Measurements from ENCODE around the gene CCDC40.

CCDC40 gene

DNA sequence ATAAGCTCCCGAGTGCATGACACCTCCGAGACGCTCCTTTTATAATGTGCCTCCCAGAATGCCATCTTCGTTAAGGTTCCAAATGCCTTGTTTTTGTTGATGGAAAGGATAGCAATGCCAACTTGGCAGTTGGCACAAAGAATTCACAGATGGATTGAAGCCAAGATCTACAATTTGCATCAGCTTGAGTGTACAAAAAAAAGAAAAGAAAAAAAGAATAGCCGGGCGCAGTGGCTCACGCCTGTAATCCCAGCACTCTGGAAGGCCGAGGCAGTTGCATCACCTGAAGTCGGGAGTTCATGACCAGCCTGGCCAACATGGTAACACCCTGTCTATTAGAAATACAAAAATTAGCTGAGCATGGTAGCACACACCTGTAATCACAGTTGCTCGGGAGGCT, 8.4 kb upstream of the CCDC40 start:
- H3K36me3 ChIP-seq: peaks cover 39% of the 10 kb centered on the region
- no peaks in the 10 kb centered on the region for H3K27me3 ChIP-seq (ENCODE audit: insufficient read depth, low read depth, severe bottlenecking)
- H3K9me3 ChIP-seq (ENCODE audit: severe bottlenecking): no peaks in the 10 kb centered on the region
- 0 out of 2 replicates have a peak overlapping the region, but pooled peaks have one; percentile 8 for H3K27ac ChIP-seq
- no peak for DNase-seq
- H3K4me3 ChIP-seq (ENCODE audit: low read depth, low read length): no peak overlapping the region
- TF ChIP-seq, protein P1, sequence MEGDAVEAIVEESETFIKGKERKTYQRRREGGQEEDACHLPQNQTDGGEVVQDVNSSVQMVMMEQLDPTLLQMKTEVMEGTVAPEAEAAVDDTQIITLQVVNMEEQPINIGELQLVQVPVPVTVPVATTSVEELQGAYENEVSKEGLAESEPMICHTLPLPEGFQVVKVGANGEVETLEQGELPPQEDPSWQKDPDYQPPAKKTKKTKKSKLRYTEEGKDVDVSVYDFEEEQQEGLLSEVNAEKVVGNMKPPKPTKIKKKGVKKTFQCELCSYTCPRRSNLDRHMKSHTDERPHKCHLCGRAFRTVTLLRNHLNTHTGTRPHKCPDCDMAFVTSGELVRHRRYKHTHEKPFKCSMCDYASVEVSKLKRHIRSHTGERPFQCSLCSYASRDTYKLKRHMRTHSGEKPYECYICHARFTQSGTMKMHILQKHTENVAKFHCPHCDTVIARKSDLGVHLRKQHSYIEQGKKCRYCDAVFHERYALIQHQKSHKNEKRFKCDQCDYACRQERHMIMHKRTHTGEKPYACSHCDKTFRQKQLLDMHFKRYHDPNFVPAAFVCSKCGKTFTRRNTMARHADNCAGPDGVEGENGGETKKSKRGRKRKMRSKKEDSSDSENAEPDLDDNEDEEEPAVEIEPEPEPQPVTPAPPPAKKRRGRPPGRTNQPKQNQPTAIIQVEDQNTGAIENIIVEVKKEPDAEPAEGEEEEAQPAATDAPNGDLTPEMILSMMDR (IDR thresholded peaks at IDR 0.05; ENCODE audit: low read depth, low read length): no peak

DNA sequence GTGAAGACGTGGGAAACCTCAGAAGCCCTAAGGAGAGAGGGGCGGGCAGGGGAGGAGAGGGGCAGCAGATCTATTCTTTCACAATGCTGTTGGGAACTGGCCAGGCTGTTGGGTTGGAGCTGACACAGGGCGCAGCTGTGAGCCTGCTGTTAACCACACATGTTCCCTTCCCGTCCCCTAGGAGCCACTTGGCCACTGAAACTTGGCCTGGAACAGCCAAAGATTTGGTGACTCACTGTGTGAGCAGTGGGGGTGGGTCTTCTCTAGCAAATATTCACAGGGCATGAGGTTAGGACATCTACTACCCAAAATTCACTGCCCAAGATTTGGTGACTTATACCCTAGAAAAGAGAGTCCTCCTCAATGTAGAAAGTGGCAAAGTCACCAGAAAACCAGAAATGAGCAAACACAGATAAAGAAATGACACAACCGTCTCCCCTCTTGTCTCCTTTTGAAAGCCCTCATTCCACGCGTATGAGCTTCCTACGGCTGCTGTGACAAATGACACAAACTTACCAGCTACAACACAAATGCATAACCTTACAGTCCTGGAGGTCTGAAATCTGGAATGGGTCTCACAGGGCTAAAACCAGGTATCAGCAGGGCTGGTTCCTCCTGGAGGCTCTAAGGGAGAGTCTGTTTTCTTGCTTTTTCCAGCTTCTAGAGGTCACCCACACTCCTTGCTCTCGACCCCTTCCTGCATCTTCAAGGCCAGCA, 7.0 kb upstream of the CCDC40 start:
- peaks cover 46% of the 10 kb centered on the region for H3K36me3 ChIP-seq
- TF ChIP-seq, protein P1 (IDR thresholded peaks at IDR 0.05; ENCODE audit: low read depth, low read length): no peak
- DNase-seq: no peak
- no peaks in the 10 kb centered on the region for H3K9me3 ChIP-seq (ENCODE audit: severe bottlenecking)
- no peak overlapping the region for H3K4me3 ChIP-seq (ENCODE audit: low read depth, low read length)
- H3K27ac ChIP-seq: peak overlapping the region; percentile 91
- H3K27me3 ChIP-seq (ENCODE audit: insufficient read depth, low read depth, severe bottlenecking): no peaks in the 10 kb centered on the region

DNA sequence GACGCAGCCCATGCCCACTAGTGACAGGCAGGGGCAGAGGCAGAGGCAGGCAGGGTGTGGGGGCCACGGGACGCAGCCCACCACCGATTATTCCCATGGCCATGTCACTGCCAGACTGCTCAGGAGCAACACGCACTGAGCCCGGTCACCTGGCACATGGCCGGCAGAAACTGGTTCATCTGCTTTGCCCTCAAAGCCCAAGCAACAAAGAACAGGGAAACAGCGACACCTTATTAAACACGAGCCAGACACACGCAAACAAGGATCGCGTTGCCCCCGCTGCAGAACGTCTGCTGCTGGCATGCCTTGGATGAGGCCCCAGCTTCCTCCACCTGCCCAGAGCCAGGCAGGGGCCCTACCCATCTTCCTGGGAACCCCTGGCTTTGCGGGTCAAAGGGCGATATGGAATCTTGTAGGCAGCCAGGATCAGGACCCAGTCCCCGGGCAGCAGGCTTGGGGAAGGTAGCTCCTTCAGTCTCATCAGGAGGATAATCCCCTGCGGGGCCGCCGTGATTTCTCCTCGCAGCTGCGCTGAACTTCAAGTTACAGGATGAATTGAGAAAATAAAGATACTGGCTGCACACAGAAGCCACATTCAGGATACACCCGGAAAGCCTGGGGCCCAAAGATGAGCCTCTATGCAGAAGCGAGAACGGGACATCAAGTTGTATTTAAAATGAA, 5.6 kb upstream of the CCDC40 start:
- no peaks in the 10 kb centered on the region for H3K27me3 ChIP-seq (ENCODE audit: insufficient read depth, low read depth, severe bottlenecking)
- H3K27ac ChIP-seq: peak overlapping the region; percentile 91
- no peaks in the 10 kb centered on the region for H3K9me3 ChIP-seq (ENCODE audit: severe bottlenecking)
- peaks cover 49% of the 10 kb centered on the region for H3K36me3 ChIP-seq
- H3K4me3 ChIP-seq (ENCODE audit: low read depth, low read length): peak overlapping the region; percentile 36
- DNase-seq: peak; percentile 91
- TF ChIP-seq, protein P1 (IDR thresholded peaks at IDR 0.05; ENCODE audit: low read depth, low read length): peak; percentile 50

DNA sequence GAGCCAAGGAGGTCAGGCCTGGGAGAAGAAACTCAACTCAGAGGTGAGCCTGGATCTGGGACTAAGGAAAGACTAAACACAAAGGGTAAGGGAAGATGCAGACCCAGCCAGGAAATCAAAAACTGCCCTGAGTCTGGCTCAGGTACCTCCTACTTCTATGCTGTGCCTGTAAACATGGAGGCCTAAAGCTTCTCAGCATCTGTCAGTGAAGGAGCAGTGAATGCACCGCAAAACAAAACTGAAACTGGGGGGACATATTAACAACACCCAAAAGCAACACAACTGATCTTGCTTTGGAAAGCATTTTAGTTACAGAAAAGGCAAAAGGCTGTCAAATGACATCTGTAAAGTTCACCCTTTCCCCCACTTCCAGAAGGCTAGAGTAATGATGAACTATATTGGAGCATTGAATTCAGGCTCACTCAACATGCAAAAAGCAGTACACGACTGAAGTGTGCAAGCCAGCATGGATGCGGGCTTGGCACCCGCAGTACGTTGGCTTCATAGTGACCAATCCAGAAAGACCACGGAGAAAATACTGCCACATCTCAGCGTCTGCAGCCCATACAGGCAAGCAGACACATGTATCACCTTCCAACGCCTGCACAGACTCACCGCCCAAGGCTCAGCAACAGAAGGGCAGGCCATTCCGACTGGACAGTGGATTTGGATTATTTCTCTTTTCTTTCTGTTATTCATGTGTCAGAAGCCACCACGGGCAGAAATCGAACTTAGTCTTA, 4.6 kb upstream of the CCDC40 start:
- peak overlapping the region; percentile 91 for H3K27ac ChIP-seq
- no peaks in the 10 kb centered on the region for H3K27me3 ChIP-seq (ENCODE audit: insufficient read depth, low read depth, severe bottlenecking)
- TF ChIP-seq, protein P1 (IDR thresholded peaks at IDR 0.05; ENCODE audit: low read depth, low read length): no peak
- H3K4me3 ChIP-seq (ENCODE audit: low read depth, low read length): peak overlapping the region; percentile 36
- no peaks in the 10 kb centered on the region for H3K9me3 ChIP-seq (ENCODE audit: severe bottlenecking)
- peak; percentile 60 for DNase-seq
- H3K36me3 ChIP-seq: peaks cover 40% of the 10 kb centered on the region

DNA sequence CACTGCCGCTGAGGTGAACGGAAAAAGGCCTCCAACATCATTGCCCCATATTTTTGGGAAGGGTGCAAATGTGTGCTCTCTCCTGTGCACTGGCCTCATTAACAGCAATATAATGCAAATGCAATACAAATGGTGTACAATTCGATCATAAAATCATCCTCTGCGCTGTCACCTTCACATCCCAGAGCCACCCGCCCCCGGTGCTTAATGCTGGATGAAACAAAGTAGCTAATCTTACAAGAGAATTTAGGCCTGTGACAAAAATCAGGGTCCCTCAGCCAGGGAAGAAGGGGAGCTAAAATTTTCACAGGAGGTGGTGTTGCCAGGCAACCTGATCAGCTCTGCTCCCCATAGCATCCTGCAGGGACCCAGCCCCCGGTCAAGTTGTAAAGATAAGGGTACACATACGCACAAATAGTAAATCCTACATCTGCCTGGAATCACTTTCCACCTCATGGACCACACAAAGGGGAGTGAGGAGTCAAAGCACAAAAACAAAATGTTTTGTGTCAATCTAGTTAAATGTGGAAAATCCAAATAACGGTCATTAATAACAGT, 3.7 kb upstream of the CCDC40 start:
- Histone ChIP-seq H3K9me3 (ENCODE audit: severe bottlenecking) (no peaks in the 10 kb centered on the region), H3K36me3 (peaks cover 37% of the 10 kb centered on the region), H3K27me3 (ENCODE audit: insufficient read depth, low read depth, severe bottlenecking) (no peaks in the 10 kb centered on the region), H3K27ac (peak overlapping the region; percentile 91), H3K4me3 (ENCODE audit: low read depth, low read length) (peak overlapping the region; percentile 36; the same call in 1 of the 2 replicates)
- TF ChIP-seq, protein P1 (IDR thresholded peaks at IDR 0.05; ENCODE audit: low read depth, low read length): no peak
- DNase-seq: no peak
